ENCODE data around the gene SCYGR7.
"Not testable (repeated sequence)": the region's sequence is repeated elsewhere in the genome, so short reads cannot be mapped to it uniquely, and the experiment has no call there.

The SCYGR7 gene, protein sequence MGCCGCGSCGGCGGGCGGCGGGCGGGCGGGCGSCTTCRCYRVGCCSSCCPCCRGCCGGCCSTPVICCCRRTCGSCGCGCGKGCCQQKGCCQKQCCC

GRCh38 chr2:227728035-227728434 lies at the start of gene SCYGR7:
Gene SCYGR7 (plus strand): TSS chr2:227728335. CDS start chr2:227728335, 0 bp downstream.
- DNase-seq: no peak

DNA sequence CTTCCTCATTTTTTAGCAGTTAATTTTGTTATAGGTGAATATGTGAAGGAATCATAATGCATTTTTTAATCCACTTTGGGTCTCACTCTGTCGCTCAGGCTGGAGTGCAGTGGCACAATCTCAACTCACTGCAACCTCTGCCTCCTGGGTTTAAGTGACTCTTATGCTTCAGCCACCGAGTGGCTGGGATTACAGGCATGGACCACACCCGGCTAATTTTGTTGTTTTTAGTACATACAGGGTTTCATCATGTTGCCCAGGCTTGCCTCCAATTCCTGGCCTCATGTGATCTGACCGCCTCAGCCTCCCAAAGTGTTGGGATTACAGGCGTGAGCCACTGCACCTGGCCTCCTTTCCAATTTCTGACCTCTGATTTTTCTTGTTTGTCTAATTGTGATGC lies 43.9 kb upstream of the SCYGR7 start:
- no peak for DNase-seq

- peak; percentile 11 for DNase-seq
These were observed 40.9 kb upstream of the SCYGR7 start for GRCh38 chr2:227687189-227687588.

GRCh38 chr2:227696990-227697679 lies 31.0 kb upstream of the SCYGR7 start:
- no peak for DNase-seq

GRCh38 chr2:227701556-227701955 lies 26.6 kb upstream of the SCYGR7 start:
- no peak for DNase-seq

GRCh38 chr2:227703280-227703732 lies 24.8 kb upstream of the SCYGR7 start:
- DNase-seq: no peak

GRCh38 chr2:227703961-227704360 lies 24.2 kb upstream of the SCYGR7 start:
- DNase-seq: no peak

DNA sequence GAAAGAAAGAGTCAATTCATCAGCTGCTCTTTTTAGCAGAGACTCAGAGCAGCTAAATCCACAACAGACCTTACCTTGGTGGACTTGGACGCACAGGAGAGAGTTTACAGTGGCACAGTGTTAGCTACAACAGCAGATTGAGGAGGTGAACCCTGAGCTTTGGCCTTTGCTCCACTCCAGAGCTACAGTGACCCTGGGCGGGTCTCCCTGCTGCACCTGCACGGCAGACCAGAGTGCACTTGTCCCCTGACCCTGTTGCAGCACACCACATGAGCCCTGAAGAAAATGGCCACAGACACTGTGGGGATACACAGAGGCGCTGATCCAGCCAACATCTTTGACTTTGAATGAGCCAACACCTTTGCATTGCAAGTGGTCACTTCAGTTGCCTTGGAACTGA lies 21.3 kb upstream of the SCYGR7 start:
- no peak for DNase-seq

DNA sequence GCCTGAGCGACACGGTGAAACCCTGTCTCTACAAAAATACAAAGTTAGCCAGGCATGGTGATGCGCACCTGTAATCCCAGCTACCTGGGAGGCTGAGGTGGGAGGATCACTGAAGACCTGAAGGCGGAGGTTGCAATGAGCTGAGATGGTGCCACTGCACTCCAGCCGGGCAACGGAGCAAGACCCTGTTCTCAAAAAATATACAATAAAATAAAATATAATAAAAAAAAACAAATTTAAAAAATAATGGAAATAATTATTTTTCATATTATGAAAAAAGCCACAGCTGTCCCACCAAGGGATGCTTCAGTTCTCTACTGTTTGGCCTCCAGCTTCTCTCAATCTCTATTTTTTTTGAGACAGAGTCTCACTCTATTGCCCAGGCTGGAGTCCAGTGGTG lies 20.7 kb upstream of the SCYGR7 start:
- DNase-seq: no peak

DNA sequence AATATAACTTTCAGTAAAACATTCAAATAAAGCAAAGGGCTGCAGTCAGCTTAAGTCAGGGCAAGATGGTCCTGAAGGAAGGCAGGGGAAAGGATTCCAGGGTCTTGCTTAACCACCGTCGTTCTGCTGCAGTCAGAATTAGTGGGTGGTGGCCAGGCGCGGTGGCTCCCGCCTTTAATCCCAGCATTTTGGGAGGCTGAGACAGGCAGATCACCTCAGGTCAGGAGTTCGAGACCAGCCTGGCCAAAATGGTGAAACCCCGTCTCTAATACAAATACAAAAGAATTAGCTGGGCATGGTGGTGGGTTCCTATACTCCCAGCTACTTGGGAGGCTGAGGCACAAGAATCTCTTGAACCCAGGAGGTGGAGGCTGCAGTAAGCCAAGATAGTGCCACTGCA lies 17.1 kb upstream of the SCYGR7 start:
- no peak for DNase-seq

GRCh38 chr2:227713291-227713690 lies 14.8 kb upstream of the SCYGR7 start:
- DNase-seq: no peak

DNA sequence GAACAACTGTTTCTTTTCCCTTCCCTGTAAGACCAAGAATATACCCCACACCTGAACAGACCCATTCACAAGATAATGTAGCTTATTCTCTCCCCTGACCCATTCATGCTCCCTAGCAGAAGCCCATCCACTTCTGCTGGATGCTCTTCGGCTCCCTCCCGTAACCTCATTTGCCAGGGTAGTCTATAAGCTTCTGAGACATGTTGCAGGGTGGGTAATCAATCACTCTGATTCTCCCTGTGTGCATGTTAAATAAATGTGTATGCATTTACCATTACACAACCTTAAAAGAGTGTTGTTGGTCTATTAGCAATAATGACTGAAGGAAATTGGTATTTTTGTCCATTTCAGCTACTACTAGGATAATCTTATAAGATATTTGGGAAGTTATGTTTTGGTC lies 11.6 kb upstream of the SCYGR7 start:
- no peak for DNase-seq

GRCh38 chr2:227717687-227718567 lies 10.2 kb upstream of the SCYGR7 start, which contains the start of gene SLC19A3:
Gene SLC19A3 (minus strand): TSS chr2:227718028. CDS start chr2:227702318, 15,710 bp downstream.
- no peak for DNase-seq

DNA sequence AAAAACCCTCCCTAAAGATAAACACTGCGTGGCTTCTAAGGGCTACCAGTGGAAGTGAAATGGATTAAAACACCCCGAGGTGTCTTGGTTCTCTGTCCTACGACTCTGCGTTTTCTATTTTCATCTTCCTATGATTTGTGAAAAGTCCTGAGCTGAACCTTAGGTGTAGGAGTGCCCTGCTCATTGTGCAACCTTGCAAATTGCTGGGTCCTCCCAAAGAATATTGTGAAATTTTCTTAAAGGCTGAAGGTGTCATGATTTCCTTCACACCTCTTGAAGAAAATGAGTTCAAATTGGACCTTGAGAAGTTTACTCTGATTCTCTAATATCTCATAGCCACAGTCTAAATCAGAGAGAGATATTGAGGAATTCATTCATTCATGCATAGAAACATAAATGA lies 8.5 kb upstream of the SCYGR7 start:
- DNase-seq: no peak

DNA sequence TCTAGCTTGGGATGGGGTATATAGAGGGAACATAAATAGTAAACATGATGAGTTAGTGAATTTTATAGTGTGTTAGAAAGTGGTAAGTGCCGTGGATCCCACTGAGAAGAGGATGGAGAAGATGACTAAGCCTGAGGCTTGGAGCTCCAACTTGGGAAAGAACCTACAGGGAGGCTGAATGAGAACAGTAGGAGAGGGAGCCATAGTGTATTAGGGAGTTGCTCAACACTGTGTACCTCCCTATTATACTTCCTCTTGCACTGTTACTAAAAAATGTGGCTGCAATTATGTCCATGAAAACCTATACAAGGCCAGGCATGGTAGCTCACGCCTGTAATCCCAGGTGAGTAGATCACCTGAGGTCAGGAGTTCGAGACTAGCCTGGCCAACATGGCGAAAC lies 7.5 kb upstream of the SCYGR7 start:
- no peak for DNase-seq

DNA sequence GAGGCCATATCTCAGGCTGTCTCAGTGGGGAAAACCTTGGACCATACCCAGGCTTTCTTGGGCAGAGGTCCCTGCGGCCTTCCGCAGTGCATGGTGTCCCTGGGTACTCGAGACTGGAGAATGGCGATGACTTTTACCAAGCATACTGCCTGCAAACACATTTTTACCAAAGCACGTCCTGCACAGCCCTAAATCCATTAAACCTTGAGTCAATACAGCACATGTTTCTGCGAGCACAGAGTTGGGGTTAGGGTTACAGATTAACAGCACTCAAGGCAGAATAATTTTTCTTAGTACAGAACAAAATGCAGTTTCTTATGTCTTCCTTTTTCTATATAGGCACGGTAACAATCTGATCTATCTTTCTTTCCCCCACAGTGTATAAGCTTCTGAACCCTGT lies 5.3 kb upstream of the SCYGR7 start:
- not testable (repeated sequence) for DNase-seq

DNA sequence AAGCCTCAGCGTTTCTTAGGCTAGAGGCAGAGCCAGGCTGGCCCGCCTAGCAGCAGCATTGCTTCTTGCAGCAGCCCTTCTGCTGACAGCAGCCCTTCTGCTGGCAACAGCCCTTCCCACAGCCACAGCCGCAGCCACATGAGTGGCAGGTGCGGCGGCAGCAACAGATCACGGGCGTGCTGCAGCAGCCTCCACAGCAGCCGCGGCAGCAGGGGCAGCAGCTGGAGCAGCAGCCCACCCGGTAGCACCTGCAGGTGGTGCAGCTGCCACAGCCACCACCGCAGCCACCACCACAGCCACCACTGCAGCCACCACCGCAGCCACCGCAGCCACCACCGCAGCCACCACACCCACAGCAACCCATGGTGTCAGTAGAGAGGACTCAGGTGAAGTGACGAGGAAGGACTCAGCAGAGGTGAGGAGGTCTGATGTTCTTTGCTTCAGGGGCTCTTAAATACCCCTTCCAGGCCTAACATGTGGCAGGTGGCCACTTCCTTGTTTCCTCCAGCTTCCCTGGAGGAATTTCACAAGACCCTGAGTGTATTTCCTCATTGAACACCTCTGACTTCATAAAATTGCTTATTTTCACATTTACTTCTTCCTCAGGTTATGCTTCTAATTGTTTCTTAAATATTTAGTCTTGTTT lies 3.6 kb upstream of the SCYGR7 start, which contains the start of gene SCYGR6:
Gene SCYGR6, minus strand, starts transcription at position 364 of the 646 bp plus-strand sequence. Its CDS starts 0 bp downstream, at position 364.
- DNase-seq: no peak

- DNase-seq: no peak
These were observed 11.2 kb downstream of the SCYGR7 start for GRCh38 chr2:227739351-227739750.

- not testable (repeated sequence) for DNase-seq
These were observed 12.6 kb downstream of the SCYGR7 start for GRCh38 chr2:227740705-227741104.

- DNase-seq: no peak
These were observed 17.5 kb downstream of the SCYGR7 start, which contains the start of gene SCYGR8 for GRCh38 chr2:227745594-227745993. Gene SCYGR8 (plus strand): TSS chr2:227745894. CDS start chr2:227745894, 0 bp downstream.

DNA sequence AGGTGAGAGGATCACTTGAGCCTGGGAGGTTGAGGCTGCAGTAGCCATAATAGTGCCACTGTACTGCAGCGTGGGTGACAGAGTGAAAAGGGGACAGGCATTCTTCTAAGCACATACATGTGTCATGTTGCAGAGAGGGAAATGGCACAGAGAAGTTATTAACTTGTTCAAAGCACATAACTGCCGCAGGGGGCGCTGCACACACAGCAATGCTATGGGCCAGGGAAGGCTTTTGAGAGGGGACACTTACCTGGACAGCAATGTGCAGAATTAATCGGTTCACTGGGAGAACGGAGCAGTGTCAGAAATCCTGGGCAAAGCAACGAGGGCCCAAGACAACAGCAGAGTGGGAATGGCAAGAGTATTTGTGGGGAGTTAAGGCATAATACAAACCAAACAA lies 19.9 kb downstream of the SCYGR7 start:
- no peak for DNase-seq

GRCh38 chr2:227756261-227756660 lies 28.1 kb downstream of the SCYGR7 start:
- DNase-seq: peak; percentile 25
